Hepatocyte (in vitro differentiated cells): ENCODE measurements around the gene SLC38A10.

ENCODE experiments used
- CTCF ChIP-seq: fragments of 200-600 bp; sonication (generic); IDR thresholded peaks from 2 replicates; pipeline ENCODE4 v1.5.1; 2016; ENCODE audit warnings: antibody characterized with exemption, mild to moderate bottlenecking; ENCODE audit not compliant: poor library complexity
- EZH2 ChIP-seq: fragments of 200-600 bp; sonication (generic); IDR thresholded peaks from 2 replicates; pipeline ENCODE4 v1.6.1; 2016; ENCODE audit warnings: antibody characterized with exemption, mild to moderate bottlenecking, borderline replicate concordance
- EZH2phosphoT487 ChIP-seq: fragments of 200-600 bp; sonication (generic); IDR thresholded peaks from one replicate; pipeline ENCODE4 v1.6.1; 2018; ENCODE audit warnings: antibody characterized with exemption, mild to moderate bottlenecking, low read depth, moderate library complexity; ENCODE audit not compliant: unreplicated experiment, severe bottlenecking

GRCh38 chr17:81323411-81323868 is 28.3 kb upstream of the SLC38A10 start:
- TF ChIP-seq CTCF (no peak), EZH2 (no peak), EZH2phosphoT487 (no peak)
